Neural progenitor cell (in vitro differentiated cells): ENCODE measurements around the gene ANK3. TPM values are rescaled to one million over a fixed set of nuclear protein-coding genes. Genes with fewer than 3 reads are reported as not detected.

ENCODE experiments used
- DNase-seq: peaks from one replicate; pipeline ENCODE4 v3.0.0-alpha.2; 2016; ENCODE audit warnings: low spot score
- H2AFZ ChIP-seq: fragments of 200-600 bp; sonication (generic); replicated peaks from 2 replicates; pipeline ENCODE4 v1.6.1; 2016; ENCODE audit warnings: antibody characterized with exemption
- H3F3A ChIP-seq: fragments of 200-600 bp; sonication (generic); 2 replicates; pipeline ENCODE4 v1.6.1; 2016; ENCODE audit warnings: antibody characterized with exemption, low read depth
- H3K27ac ChIP-seq: fragments of 200-600 bp; sonication (generic); 2 replicates; pipeline ENCODE4 v1.5.1; 2016; ENCODE audit warnings: mild to moderate bottlenecking
- H3K27me3 ChIP-seq: fragments of 200-600 bp; sonication (generic); 2 replicates; pipeline ENCODE4 v1.6.1; 2016; ENCODE audit warnings: mild to moderate bottlenecking, moderate library complexity
- H3K36me3 ChIP-seq: fragments of 200-600 bp; sonication (generic); 2 replicates; pipeline ENCODE4 v1.5.1; 2016
- H3K4me1 ChIP-seq: fragments of 200-600 bp; sonication (generic); 2 replicates; pipeline ENCODE4 v1.6.1; 2016; ENCODE audit warnings: mixed run types
- H3K4me2 ChIP-seq: fragments of 200-600 bp; sonication (generic); 2 replicates; pipeline ENCODE4 v1.6.1; 2016
- H3K4me3 ChIP-seq: fragments of 200-600 bp; sonication (generic); 2 replicates; pipeline ENCODE4 v1.5.1; 2016
- H3K79me2 ChIP-seq: fragments of 200-600 bp; sonication (generic); 2 replicates; pipeline ENCODE4 v1.6.1; 2016; ENCODE audit warnings: low read depth
- H3K9ac ChIP-seq: fragments of 200-600 bp; sonication (generic); 2 replicates; pipeline ENCODE4 v1.6.1; 2016
- H3K9me3 ChIP-seq: fragments of 200-600 bp; sonication (generic); 2 replicates; pipeline ENCODE4 v1.5.1; 2016; ENCODE audit warnings: low read depth
- H4K20me1 ChIP-seq: fragments of 200-600 bp; sonication (generic); 2 replicates; pipeline ENCODE4 v1.6.1; 2016; ENCODE audit warnings: low read depth
- H3K27ac Mint-ChIP-seq: 3 replicates; pipeline ENCODE4 v1.8.0; 2021; ENCODE audit warnings: mixed read lengths
- H3K27me3 Mint-ChIP-seq: 2 replicates; pipeline ENCODE4 v1.8.0; 2022; ENCODE audit warnings: low read depth, mild to moderate bottlenecking, inconsistent platforms, moderate library complexity, mixed read lengths; ENCODE audit not compliant: insufficient read depth
- H3K36me3 Mint-ChIP-seq: 3 replicates; pipeline ENCODE4 v1.8.0; 2021; ENCODE audit warnings: mixed read lengths
- H3K4me1 Mint-ChIP-seq: 3 replicates; pipeline ENCODE4 v1.8.0; 2021; ENCODE audit warnings: mixed read lengths
- H3K4me3 Mint-ChIP-seq: 3 replicates; pipeline ENCODE4 v1.8.0; 2021; ENCODE audit warnings: mild to moderate bottlenecking, moderate library complexity, mixed read lengths
- H3K9me3 Mint-ChIP-seq: 3 replicates; pipeline ENCODE4 v1.8.0; 2020; ENCODE audit warnings: mixed read lengths
- CTCF ChIP-seq: fragments of 200-600 bp; sonication (generic); IDR thresholded peaks from 2 replicates; pipeline ENCODE4 v1.5.1; 2017; ENCODE audit warnings: antibody characterized with exemption, mild to moderate bottlenecking
- EZH2 ChIP-seq: fragments of 200-600 bp; sonication (generic); IDR thresholded peaks from 2 replicates; pipeline ENCODE4 v1.6.1; 2017; ENCODE audit warnings: antibody characterized with exemption, mild to moderate bottlenecking, moderate library complexity
- EZH2phosphoT487 ChIP-seq: fragments of 200-600 bp; sonication (generic); IDR thresholded peaks from 2 replicates; pipeline ENCODE4 v1.6.1; 2017; ENCODE audit warnings: antibody characterized with exemption
- total RNA-seq: library from RNA; depleted of rRNA; stranded (reverse); fragments of >200 nt; gene quantifications from 2 replicates; pipeline ENCODE4 v1.2.3, GENCODE V29; 2015; ENCODE audit warnings: low replicate concordance

The ANK3 gene
- total RNA-seq, 1 donor from 2014 or later = 54.1 TPM

GRCh38 chr10:60430836-60431597 lies 41.3 kb upstream of the ANK3 start:
- no peak overlapping the region for H3K4me3 Mint-ChIP-seq
- Histone ChIP-seq H3K4me2 (no peak overlapping the region), H3K4me1 (no peaks in the 10 kb centered on the region), H3K36me3 (no peaks in the 10 kb centered on the region), H3K9ac (no peak overlapping the region), H2AFZ (no peak overlapping the region), H3K9me3 (no peaks in the 10 kb centered on the region), H3F3A (no peaks in the 10 kb centered on the region), H3K4me3 (no peak overlapping the region), H3K27me3 (no peaks in the 10 kb centered on the region), H3K27ac (no peak overlapping the region), H4K20me1 (no peaks in the 10 kb centered on the region), H3K79me2 (no peaks in the 10 kb centered on the region)
- H3K36me3 Mint-ChIP-seq = no peaks in the 10 kb centered on the region
- no peak for TF ChIP-seq CTCF
- no peak for TF ChIP-seq EZH2phosphoT487
- TF ChIP-seq EZH2 = no peak
- H3K4me1 Mint-ChIP-seq = peaks cover 5% of the 10 kb centered on the region
- H3K27ac Mint-ChIP-seq = no peak overlapping the region
- H3K27me3 Mint-ChIP-seq = no peaks in the 10 kb centered on the region
- DNase-seq = no peak
- H3K9me3 Mint-ChIP-seq = no peaks in the 10 kb centered on the region

- Histone ChIP-seq H3K4me3 (no peak overlapping the region), H3K4me2 (no peak overlapping the region), H4K20me1 (no peaks in the 10 kb centered on the region), H3K36me3 (no peaks in the 10 kb centered on the region), H3K9me3 (no peaks in the 10 kb centered on the region), H3K27ac (no peak overlapping the region), H3K4me1 (peaks cover 3% of the 10 kb centered on the region), H2AFZ (no peak overlapping the region), H3K79me2 (no peaks in the 10 kb centered on the region), H3K9ac (no peak overlapping the region), H3K27me3 (no peaks in the 10 kb centered on the region), H3F3A (no peaks in the 10 kb centered on the region)
- no peaks in the 10 kb centered on the region for H3K36me3 Mint-ChIP-seq
- H3K4me1 Mint-ChIP-seq = peaks cover 5% of the 10 kb centered on the region
- no peak for TF ChIP-seq CTCF
- no peak for TF ChIP-seq EZH2phosphoT487
- no peak for TF ChIP-seq EZH2
- H3K9me3 Mint-ChIP-seq = no peaks in the 10 kb centered on the region
- no peak overlapping the region for H3K4me3 Mint-ChIP-seq
- no peak overlapping the region for H3K27ac Mint-ChIP-seq
- DNase-seq = no peak
- no peaks in the 10 kb centered on the region for H3K27me3 Mint-ChIP-seq
Observed at GRCh38 chr10:60430017-60430416, 40.3 kb upstream of the ANK3 start.

- Histone ChIP-seq H3K4me2 (no peak overlapping the region), H2AFZ (no peak overlapping the region), H3K27ac (no peak overlapping the region), H3K4me1 (peaks cover 3% of the 10 kb centered on the region), H3K27me3 (no peaks in the 10 kb centered on the region), H4K20me1 (no peaks in the 10 kb centered on the region), H3K9ac (no peak overlapping the region), H3K4me3 (no peak overlapping the region), H3F3A (no peaks in the 10 kb centered on the region), H3K79me2 (no peaks in the 10 kb centered on the region), H3K9me3 (no peaks in the 10 kb centered on the region), H3K36me3 (no peaks in the 10 kb centered on the region)
- DNase-seq = no peak
- H3K27me3 Mint-ChIP-seq = no peaks in the 10 kb centered on the region
- no peaks in the 10 kb centered on the region for H3K36me3 Mint-ChIP-seq
- H3K9me3 Mint-ChIP-seq = no peaks in the 10 kb centered on the region
- H3K27ac Mint-ChIP-seq = no peak overlapping the region
- H3K4me3 Mint-ChIP-seq = no peak overlapping the region
- TF ChIP-seq CTCF = no peak
- TF ChIP-seq EZH2 = no peak
- no peak for TF ChIP-seq EZH2phosphoT487
- peaks cover 5% of the 10 kb centered on the region for H3K4me1 Mint-ChIP-seq
Observed at GRCh38 chr10:60429084-60429849, 39.6 kb upstream of the ANK3 start.
